ENCODE measurements around the gene CFAP410. TPM values are rescaled to one million over a fixed set of nuclear protein-coding genes. Genes with fewer than 3 reads are reported as not detected.

CFAP410 gene
- total and polyA plus RNA-seq, 2 donors (not counting 1 experiment from before 2014, with no cell fraction given): 69.2 to 98.8 TPM

DNA sequence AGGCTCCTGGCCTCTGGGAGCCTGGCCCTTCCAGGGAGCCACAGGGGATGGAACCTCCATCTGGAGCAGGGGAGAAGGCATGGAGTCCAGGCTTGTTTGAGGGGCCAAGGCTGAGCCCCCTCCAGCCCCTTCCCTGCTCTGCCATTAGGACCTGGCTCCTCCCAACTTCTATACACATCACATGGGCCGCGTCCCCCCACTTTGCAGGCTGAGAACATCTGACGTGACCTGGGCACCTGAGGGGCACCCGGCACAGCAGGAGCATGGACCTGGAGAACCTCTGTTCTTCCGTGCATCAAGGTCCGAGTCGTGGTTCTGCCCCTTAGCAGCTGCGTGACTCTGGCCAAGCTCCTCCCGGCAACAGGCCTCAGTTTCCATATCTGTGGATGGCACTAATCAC lies 57.4 kb downstream of the CFAP410 start:
- intact Hi-C loops (cut with micrococcal nuclease): no loop called here
- POLR2A ChIA-PET: no interaction called here
- Mint-ChIP-seq H3K27me3 (no peaks in the 10 kb centered on the region), H3K4me3 (no peak overlapping the region), H3K9me3 (ENCODE audit: insufficient read depth) (no peaks in the 10 kb centered on the region), H3K27ac (no peak overlapping the region), H3K4me1 (peaks cover 11% of the 10 kb centered on the region)
- Histone ChIP-seq H3K27ac (ENCODE audit: low read length in 2 of 2) (no peak overlapping the region), H3K4me2 (replicated peaks; ENCODE audit: low read depth, low read length, poor library complexity, severe bottlenecking) (no peak overlapping the region), H3K9me3 (ENCODE audit: control extremely low read depth in 1 of 3, control insufficient read depth in 2 of 3, insufficient read depth in 1 of 3, low read length in 2 of 3) (no peaks in the 10 kb centered on the region), H2AFZ (ENCODE audit: insufficient read depth, low read depth, low read length, poor library complexity, severe bottlenecking) (no peak overlapping the region), H3K4me3 (ENCODE audit: control extremely low read depth in 1 of 5, extremely low read depth in 1 of 5, insufficient read depth in 1 of 5, low read depth in 2 of 5, low read length in 4 of 5) (no peak overlapping the region), H3K27me3 (replicated peaks in 1 of 4; ENCODE audit: control extremely low read depth in 1 of 4, control insufficient read depth in 3 of 4, insufficient read depth in 4 of 4, low read length in 3 of 4) (peaks cover 0 to 9% (median 0%) of the 10 kb centered on the region in 4 experiments), H3K79me2 (ENCODE audit: control insufficient read depth, insufficient read depth, low read length) (no peaks in the 10 kb centered on the region), H4K20me1 (ENCODE audit: control insufficient read depth, insufficient read depth, low read length, poor library complexity, severe bottlenecking) (no peaks in the 10 kb centered on the region), H3K4me1 (ENCODE audit: control insufficient read depth in 2 of 2, insufficient read depth in 2 of 2, low read length in 2 of 2) (peaks cover 3 to 7% of the 10 kb centered on the region in 2 donors), H3K36me3 (replicated peaks in 1 of 2; ENCODE audit: control extremely low read depth in 1 of 2, control insufficient read depth in 1 of 2, extremely low read depth in 1 of 2, insufficient read depth in 2 of 2, low read length in 1 of 2) (no peaks in the 10 kb centered on the region), H3K9ac (ENCODE audit: low read length) (no peak overlapping the region)
- CTCF ChIA-PET: no interaction called here
- WGBS (ENCODE audit: insufficient coverage): 97% methylated on average over 9 of the region's 9 CpGs
- DNase-seq (no peak), ATAC-seq (ENCODE audit: low read depth) (no peak)
- TF ChIP-seq, protein P1, sequence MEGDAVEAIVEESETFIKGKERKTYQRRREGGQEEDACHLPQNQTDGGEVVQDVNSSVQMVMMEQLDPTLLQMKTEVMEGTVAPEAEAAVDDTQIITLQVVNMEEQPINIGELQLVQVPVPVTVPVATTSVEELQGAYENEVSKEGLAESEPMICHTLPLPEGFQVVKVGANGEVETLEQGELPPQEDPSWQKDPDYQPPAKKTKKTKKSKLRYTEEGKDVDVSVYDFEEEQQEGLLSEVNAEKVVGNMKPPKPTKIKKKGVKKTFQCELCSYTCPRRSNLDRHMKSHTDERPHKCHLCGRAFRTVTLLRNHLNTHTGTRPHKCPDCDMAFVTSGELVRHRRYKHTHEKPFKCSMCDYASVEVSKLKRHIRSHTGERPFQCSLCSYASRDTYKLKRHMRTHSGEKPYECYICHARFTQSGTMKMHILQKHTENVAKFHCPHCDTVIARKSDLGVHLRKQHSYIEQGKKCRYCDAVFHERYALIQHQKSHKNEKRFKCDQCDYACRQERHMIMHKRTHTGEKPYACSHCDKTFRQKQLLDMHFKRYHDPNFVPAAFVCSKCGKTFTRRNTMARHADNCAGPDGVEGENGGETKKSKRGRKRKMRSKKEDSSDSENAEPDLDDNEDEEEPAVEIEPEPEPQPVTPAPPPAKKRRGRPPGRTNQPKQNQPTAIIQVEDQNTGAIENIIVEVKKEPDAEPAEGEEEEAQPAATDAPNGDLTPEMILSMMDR (IDR thresholded peaks at IDR 0.05): no peak
- no peak for TF ChIP-seq EZH2 (IDR thresholded peaks at IDR 0.05; ENCODE audit: borderline replicate concordance, insufficient read depth, low read depth, low read length, poor library complexity, severe bottlenecking)

DNA sequence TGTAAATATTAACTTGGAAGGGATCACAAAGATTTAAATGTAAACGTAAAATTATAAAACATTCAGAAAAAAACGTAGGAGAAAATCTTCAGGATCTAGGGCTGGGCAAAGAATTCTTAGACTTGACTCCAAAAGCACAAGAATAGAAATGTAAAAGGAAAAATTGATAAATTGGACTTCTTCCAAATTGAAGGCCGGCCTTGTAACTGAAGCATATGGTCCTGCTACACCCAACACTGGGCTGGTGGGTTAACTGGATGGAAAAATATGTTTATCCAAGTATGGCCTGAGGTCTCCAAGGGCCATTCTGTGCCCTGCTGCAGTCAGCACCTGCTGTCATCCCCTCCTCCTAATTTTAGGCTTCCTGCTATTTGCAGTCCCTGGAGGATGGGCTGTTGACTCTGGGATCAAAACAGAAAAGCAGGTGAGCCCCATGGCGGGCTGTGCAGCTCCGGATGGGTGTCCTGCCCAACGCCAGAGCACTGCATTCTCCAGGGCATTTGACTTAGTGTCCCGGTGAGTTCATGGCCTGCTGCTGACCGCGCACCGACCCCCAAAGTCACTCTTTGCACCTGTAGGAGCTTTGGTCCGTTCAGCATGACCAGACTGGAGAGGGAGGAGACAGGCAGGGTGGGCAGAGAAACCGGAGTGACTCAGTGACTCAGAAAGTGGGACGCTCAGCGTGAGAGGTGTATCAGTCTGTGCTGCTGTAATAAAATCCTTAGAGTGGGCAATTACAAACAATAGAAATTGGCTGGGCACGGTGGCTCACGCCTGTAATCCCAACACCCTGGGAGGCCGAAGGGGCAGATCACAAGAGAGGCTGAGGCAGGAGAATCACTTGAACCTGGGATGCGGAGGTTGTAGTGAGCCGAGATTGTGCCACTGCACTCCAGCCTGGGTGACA lies 59.6 kb downstream of the CFAP410 start:
- H4K20me1 ChIP-seq (ENCODE audit: control insufficient read depth, insufficient read depth, low read length, poor library complexity, severe bottlenecking): no peaks in the 10 kb centered on the region
- DNase-seq (no peak), ATAC-seq (ENCODE audit: low read depth) (no peak)
- Mint-ChIP-seq H3K27me3 (no peaks in the 10 kb centered on the region), H3K27ac (no peak overlapping the region), H3K4me1 (peaks cover 11% of the 10 kb centered on the region), H3K9me3 (ENCODE audit: insufficient read depth) (no peaks in the 10 kb centered on the region), H3K4me3 (no peak overlapping the region)
- TF ChIP-seq, protein P1 (IDR thresholded peaks at IDR 0.05): no peak
- TF ChIP-seq EZH2 (IDR thresholded peaks at IDR 0.05; ENCODE audit: borderline replicate concordance, insufficient read depth, low read depth, low read length, poor library complexity, severe bottlenecking): no peak
- intact Hi-C loops (cut with micrococcal nuclease): no loop called here
- H3K9me3 ChIP-seq (ENCODE audit: control extremely low read depth in 1 of 3, control insufficient read depth in 2 of 3, insufficient read depth in 1 of 3, low read length in 2 of 3): no peaks in the 10 kb centered on the region
- H3K79me2 ChIP-seq (ENCODE audit: control insufficient read depth, insufficient read depth, low read length): no peaks in the 10 kb centered on the region
- no peak overlapping the region for H3K9ac ChIP-seq (ENCODE audit: low read length)
- ChIA-PET CTCF (no interaction called here), POLR2A (no interaction called here)
- WGBS (ENCODE audit: insufficient coverage): 33% methylated on average over 16 of the region's 19 CpGs
- no peak overlapping the region for H2AFZ ChIP-seq (ENCODE audit: insufficient read depth, low read depth, low read length, poor library complexity, severe bottlenecking)
- peaks cover 0 to 9% (median 0%) of the 10 kb centered on the region in 4 experiments for H3K27me3 ChIP-seq (replicated peaks in 1 of 4; ENCODE audit: control extremely low read depth in 1 of 4, control insufficient read depth in 3 of 4, insufficient read depth in 4 of 4, low read length in 3 of 4)
- peaks cover 3 to 7% of the 10 kb centered on the region in 2 donors for H3K4me1 ChIP-seq (ENCODE audit: control insufficient read depth in 2 of 2, insufficient read depth in 2 of 2, low read length in 2 of 2)
- no peaks in the 10 kb centered on the region for H3K36me3 ChIP-seq (replicated peaks in 1 of 2; ENCODE audit: control extremely low read depth in 1 of 2, control insufficient read depth in 1 of 2, extremely low read depth in 1 of 2, insufficient read depth in 2 of 2, low read length in 1 of 2)
- no peak overlapping the region for H3K27ac ChIP-seq (ENCODE audit: low read length in 2 of 2)
- H3K4me2 ChIP-seq (replicated peaks; ENCODE audit: low read depth, low read length, poor library complexity, severe bottlenecking): no peak overlapping the region
- no peak overlapping the region for H3K4me3 ChIP-seq (ENCODE audit: control extremely low read depth in 1 of 5, extremely low read depth in 1 of 5, insufficient read depth in 1 of 5, low read depth in 2 of 5, low read length in 4 of 5)

Measured in B cell (primary cell).